Anterior cingulate cortex (tissue), 58 donors: ENCODE measurements around the gene ANKS3.
"Not testable (repeated sequence)": the region's sequence is repeated elsewhere in the genome, so short reads cannot be mapped to it uniquely, and the experiment has no call there.

ENCODE experiments used
- DNase-seq, 58 donors: peaks; one replicate each; lab custom pipeline; 2025; lab: John Stamatoyannopoulos, UW

ANKS3 gene

DNA sequence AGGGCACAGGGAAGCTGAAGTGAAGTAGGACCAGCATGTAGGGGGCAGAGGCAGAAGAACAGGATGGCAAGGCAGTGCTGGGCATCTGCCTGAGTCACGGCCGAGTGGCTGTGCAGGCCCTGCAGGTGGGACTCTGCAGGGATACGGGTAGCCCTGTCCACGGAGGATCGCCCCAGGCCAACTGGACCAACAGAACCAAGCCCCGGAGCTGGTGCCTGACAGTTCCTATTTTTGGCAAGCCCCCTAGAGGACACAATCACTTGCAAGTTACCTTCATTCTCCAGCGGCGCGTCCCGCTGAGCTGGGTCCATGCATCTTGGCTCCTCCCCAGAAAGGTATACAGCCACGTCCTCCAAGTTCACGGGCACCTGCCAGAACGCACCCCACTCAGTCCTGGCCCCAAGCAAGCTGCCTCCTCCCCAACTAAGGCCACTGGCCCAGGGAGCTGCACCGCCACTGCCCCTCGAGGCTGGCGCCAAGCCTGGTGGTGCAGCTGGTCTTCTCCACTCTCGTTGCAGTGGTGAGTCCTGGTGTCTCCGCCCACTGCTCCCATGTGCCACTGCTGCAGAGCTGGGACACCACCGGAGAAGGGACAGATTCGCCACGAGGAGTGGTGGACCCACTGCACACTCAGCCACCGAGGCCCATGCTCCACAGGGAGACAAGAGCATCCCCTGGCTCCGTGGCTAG lies 26.3 kb upstream of the ANKS3 start:
- DNase-seq, result no peak

DNA sequence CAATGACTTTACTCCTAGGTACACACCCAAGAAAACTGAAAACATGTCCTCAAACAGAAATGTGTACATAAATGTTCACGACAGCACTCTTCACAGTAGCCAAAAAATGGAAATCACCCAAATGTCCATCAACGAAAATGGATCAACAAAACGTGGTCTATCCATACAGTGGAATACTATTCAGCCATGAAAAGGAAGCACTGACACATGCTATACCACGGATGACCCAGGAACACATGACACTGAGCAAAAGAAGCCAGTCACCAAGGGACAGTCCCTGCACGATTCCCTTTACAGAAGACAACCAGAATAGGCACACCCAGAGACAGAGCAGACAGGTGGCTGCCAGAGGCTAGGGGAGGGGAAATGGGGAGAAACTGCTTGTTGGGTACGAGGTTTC lies 21.6 kb upstream of the ANKS3 start:
- DNase-seq, result no peak

DNA sequence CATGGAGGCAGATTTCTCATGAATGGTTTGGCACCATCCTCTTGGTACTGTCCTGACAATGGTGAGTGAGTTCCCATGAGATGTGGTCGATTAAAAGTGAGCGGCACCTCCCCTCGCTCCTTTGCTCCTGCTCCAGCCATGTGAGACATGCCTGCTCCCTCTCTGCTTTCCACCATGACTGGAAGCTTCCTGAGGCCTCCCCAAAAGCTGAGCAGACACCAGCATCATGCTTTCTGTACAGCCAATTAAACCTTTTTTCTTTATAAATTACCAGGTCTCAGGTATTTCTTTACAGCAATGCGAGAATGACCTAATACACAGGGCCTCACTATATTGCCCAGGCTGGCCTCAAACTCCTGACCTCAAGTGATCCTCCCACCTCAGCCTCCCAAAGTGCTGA lies 20.8 kb upstream of the ANKS3 start:
- no peak for DNase-seq

DNA sequence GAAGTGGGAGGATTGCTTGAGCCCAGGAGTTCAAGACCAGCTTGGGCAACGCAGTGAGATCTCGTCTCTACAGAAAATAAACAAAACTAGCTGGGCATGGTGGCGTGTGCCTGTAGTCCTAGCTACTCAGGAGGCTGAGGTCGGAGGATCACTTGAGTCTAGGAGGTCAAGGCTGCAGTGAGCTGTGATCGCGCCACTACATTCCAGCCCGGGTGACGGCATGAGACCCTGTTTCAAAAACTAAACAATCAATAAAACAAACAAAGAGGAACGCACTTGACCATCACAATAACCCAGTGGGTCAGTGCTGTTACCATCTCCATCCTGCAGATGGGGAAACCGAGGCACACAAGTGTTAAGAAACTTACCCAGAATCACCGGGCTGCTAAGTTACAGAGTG lies 19.2 kb upstream of the ANKS3 start:
- DNase-seq, result no peak

DNA sequence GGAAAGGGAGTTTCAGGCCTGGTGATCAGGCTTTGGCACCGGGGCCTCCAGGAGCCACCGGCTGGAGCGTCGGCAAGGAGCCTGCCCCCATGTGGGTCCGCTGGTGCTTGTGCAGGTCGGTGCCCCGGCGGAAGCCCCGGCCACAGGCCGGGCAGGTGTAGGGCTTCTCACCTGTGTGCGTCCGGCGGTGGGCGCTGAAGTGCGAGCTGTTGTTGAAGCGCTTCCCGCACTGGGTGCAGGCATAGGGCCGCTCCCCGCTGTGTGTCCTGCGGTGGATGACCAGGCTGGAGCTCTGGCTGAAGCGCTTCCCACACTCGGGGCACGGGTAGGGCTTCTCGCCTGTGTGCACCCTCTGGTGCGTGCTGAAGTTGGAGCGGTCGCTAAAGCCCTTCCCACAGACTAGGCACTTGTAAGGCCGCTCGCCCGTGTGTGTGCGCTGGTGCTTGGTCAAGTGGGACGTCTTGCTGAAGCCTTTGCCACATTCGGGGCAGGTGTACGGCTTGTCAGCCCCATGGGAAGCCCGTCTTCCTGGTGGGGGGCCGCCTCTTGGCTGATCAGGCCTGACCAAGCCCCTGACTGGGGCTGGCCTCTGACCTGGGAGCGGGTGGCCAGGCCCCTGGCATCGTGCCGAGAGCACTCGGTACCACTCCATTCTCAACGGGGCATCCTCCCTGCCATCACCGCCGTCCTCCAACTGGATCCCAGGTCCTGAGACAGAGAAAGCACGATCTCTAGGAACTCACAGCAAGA lies 18.5 kb upstream of the ANKS3 start:
- DNase-seq, result no peak

DNA sequence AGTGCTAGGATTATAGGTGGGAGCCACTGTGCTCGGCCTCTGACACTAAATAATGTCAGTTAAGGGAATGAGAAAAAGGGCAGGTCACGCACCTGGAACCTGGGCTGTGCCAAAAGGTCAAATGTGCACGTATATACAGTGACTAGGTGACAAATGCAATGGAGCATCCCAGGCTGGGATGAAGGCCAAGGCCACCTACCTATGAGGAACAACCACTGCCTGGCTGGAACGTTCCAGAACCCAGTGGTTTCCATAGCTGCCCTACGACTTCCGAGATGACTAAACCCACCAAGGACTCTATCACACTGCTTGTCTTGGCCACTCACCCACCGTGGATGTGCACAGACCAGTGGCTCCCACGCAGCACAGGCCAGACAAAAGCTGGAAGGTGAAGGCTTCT lies 16.8 kb upstream of the ANKS3 start:
- DNase-seq, result no peak

DNA sequence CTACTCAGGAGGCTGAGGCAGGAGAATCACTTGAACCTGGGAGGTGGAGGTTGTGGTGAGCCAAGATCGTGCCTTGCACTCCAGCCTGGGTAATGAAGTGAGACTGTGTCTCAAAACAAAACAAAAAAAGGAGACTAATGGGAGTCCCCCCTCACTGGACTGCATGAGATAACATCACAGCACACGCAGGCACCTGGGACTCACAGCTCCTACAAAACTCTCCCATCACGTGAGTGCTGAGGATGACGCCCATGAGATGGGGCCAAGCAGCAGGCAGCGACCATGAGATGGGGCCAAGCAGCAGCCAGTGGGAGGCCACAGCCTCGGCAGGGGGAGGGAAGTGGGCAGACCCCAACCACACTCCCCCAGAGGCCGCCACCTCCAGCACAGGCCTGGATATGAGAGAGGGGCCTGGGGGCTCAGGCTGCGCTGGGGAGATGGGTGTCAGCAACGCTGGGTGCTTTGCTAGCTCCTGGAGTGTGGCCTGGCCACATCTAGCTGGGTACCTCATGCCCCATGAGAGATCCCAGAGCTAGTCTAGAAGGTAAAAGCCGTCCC lies 15.7 kb upstream of the ANKS3 start:
- no peak for DNase-seq

DNA sequence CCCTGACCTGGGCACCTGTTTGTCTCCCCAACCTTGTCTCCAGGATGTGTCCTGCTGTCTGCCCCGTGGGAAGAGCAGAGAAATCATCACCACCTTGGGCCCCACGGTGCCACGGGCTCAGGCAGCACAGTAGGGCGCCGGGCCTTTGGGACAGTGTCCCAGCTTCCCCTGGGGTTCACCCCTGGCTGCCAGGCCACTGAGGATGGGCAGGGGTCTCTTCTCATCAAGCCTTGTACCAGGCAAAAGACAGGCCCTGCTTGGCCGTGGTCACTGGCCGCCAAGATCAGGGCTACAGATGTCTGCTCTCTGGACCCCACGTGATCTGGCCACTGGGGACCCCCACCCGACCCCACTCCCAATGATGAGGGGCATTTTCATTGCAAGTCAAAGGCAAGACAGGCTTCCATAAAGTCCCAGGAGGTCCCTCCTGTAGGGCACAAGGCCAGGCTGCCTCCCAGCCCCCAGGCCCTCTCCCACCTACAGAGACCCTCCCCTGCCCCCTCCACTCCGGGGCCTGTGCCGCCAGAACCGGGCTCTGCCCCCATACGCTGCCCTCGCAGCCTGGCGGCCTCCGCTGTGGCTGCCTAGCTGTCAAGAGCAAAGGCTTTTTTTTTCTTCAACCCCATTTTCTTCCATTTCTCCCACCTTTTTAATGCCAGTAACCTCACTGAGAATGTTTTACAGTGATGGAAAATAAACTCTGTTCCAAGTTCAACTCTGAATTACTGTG lies 14.8 kb upstream of the ANKS3 start:
- DNase-seq, result no peak

DNA sequence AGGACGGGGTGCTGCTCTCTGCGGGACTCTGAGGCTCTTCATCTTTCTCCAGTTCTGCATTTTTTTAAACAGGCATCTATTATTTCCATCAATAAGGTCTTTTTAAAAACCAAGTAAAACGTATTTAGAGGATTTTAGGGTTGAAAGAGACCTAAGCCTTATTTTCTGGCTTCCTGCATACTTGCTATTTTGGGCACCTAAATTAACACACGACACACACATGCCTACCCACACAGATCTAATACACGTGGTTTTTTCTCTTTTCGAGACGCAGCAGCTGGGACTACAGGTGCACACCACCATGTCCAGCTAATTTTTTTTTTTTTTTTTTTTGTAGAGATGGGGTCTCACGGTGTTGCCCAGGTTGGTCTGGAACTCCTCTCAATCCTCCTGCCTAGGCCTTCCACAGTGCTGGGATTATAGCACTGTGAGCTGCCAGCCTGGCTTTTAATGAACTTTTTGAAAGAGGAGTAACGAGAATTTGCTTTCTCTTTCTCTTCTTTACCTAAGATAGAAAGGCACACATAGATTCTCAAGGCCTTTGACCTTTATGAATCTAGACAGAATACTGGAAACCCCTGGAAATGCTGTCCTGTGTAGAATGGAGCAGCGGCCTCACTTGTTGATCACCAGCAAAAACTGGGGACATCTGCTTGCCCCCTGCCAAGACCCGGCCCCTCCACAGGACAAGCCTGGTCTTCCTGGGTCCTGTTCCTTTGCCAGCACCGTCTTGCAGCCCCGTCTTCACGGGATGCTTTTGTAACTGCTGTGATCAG lies 14.0 kb upstream of the ANKS3 start:
- DNase-seq, result no peak

DNA sequence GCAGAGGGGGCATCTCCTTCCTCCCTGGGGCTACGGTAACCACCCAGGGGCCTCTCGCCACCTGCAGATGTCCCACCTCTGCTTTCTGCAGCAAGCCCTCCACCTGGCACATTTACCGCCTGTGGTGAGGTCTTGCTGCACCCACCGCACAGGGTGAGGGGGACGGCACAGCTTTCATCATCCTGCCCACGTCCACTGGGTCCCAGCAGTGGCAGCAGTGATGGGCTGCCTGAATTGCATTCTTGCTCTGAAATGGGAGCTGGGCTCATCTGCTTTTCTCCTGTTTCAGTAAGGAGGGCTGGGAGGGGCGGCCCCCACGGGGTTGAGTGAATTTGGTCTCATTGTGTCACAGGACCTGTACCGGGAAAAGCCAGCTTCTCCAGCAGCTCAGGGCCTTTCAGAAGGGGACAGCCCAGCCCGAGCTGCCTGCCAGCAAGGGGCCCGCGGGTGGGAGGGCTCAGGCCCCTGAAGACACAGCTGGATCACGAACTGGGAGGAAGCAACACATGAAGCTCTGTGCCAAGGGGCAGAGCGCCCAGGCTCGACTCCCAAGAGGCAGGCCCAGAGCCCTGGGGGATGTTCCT lies 13.0 kb upstream of the ANKS3 start:
- peak in 13 of 58 donors; percentile 8 to 58 (median 25) for DNase-seq

DNA sequence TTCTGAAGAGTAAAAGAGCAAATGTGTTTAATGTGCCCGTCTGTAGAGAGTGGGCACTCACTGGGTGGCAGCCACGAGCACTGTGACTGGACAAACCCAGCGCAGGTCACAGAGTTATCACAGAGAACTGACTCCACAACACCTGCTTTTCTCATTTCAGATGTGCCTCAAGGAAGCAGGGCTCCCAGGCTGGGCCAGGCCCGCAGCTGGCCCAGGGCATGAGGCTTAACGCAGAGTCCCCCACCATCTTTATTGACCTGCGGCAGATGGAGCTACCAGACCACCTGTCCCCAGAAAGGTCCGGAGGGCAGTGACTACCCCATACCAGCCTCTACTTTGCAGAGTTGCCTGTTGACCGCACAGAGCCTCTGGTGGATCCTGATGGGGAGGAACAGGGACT lies 12.1 kb upstream of the ANKS3 start:
- no peak for DNase-seq

DNA sequence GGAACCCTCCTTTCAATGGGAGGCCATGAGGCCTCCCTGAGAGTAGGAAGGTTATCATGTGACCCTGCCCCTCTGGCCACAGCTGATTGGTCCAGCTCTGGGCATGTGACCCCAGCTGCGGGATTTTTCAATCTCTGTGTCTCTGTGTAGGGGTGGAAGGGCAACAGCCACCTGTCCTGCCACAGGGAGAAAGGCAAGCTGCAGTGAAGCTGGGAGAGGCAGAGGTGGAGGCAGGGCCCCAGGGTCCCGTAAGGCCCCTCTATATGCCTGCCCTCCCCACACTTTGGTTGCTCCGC lies 11.2 kb upstream of the ANKS3 start:
- no peak for DNase-seq

DNA sequence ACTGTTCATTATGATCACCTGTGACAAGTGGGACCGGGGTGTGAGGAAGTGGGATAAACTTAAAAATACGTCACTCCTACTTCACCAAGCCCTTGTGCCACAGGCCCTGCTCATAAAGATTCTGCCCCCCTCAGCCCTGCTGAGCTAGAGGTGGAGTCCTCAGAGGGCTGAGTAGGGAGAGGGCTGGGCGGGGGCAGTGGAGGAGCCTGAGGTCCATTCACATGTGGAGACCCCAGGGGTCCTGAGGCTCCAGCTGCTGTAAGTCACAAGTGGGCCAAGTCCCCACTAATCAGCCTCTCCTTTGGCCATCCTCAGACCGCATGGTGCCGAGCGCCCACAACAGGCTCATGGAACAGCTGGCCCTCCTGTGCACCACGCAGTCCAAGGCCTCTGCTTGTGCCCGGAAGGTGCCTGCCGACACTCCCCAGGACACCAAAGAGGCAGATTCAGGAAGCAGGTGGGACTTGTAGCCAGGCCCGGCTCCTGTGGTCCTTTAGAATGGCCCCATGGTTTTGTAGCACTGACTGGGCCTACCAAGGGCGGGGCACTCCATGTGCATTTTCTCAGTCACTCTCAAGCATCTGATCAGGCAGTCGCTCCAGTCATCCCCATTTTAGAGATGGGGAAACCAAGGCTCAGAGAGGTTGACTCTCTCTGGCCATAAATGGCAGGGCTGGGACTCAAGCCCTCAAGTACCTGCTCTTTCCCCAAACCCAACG lies 10.6 kb upstream of the ANKS3 start:
- DNase-seq, result no peak

DNA sequence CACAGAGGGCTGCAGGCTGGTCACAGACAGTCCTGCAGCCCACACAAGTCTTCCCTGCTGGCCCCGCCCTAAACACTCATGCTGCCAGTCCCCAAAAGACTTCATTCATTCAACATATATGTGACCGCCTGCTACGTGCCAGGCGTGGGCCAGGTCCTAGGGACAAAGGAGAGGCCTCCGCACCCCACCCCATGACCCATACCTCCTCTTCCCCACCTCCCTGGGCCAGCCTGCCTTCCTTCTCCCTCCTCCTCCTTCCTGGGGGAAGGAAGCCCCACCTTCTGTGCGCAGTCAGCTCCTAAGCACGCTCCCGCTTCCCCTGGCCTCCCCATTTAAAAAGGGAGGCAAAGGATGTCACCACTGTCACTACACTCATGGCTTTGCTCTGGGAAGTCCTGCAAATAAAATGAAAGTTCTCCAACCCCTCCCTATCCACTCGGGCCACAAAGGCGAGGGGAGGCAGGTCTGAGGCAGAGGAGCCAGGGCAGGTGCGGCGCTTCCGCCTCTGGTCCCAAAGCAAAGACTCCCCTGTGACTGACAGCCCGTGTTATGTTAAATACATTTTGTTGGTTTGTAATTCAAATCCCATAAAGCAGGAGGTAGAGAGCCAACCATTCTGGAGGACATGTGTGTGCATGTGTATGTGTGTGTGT lies 9.3 kb upstream of the ANKS3 start:
- no peak for DNase-seq

DNA sequence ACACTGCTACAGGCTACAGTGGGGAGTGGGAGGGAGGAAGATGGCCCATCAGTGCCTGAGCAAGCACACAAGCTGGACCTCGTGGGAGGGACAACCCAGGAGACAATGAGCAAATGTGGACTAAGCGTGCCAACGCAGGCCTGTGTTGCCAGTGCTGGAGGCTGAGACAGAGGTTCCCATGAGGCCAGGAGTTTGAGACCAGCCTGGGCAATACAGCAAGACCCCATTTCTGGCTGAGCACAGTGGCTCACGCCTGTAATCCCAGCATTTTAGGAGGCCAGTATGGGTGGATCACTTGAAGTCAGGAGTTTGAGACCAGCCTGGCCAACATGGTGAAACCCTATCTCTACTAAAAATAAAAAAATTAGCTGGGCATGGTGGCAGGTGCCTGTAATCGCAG lies 4.3 kb upstream of the ANKS3 start:
- DNase-seq, result not testable (repeated sequence)

DNA sequence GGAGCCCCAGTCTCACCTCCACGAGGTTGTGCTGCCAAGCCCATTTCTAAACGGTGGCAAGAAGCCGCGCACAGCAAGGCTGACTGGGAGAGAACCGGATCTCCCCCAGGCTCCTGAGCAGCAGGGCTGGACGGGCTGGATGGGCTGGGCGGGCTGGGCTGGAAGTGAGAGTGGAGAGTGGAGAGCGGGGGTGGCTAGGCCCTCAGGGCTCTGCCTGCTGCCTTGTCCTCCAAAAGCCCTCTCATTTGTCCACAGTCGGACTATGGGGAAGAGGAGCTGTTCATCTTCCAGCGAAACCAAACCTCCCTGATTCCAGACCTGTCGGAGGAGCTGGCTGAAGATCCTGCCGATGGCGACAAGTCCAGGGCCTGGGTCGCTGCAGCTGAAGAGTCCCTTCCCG lies 3.5 kb upstream of the ANKS3 start:
- DNase-seq, result no peak

DNA sequence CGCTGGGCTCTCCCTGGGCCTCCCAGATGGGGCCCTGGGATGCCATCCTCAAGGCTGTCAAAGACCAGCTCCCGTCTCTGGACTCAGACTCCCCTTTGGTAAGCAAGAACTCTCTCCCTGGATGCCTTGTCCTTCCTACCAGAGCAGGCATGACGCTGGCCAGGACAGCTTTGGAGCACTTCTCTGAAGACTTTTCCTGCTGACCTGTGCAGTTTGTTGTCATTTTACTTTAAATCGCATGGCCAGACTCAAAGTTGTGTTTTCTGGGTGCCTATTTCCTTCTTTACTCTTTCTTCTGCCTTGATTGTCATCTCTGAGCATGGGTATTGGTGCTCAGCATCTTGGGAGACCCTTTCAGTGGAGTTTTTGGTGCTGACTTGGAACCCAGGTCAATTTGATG lies 2.5 kb upstream of the ANKS3 start:
- no peak for DNase-seq

DNA sequence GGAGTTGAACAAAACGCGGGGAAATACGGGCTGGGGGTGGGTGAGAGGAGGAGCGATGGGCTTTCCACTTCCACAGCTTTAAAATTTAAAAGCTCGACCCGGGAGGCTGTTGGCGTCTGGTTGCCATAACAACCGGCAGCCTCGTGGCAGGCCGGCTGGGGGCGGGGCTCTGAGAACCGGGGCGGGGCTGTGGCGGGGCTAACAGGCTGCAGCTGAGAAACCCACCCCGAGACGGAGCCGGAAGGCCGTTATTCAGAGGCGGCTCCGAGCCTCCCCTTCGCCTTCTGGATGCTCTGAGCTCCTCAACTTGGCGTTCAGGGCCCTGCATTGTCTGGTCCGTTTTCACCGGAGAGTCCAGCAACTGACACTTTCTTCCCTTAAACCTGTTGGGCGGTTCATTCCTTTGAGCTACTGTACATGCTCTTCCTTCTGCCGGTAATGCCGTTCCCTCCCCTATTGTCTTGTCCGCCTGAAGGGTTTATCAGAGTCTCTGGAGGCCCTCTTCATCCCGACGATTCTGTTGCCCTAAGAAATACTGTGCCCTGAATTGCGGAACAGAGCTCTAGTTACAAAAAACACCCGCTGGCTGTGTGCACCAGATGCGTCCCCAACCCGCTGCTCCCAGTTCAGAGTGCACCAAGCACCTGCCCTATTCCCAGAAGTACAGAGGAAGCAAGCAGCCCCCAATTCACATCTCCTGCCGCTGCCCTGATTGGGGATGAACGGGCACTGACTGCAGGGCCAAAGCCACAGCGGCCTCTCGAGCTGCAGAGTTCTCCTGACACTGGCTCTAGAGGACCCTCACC lies 862 bp upstream of the ANKS3 start:
- peak; percentile 25 to 86 (median 74) for DNase-seq

DNA sequence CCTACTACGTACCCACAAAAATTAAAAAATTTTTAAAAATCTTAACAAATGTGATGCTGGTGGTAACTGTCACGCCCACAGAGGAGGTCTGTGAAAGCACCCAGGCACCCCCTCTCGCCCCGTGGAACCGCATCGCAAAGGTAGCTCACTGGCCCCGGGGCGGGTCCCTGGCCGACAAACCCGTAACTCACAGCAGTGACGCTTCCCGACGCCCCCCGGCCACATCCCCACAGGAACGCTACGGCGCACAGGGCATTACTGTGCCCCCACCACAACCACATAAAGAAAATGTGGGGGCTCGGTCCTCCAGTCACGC lies 366 bp downstream of the ANKS3 start:
- DNase-seq, result peak in 2 of 58 donors; percentile 21 to 57
